Measurements from ENCODE around the gene ECM1.

The ECM1 gene

GRCh38 chr1:150493175-150493574 is 14.7 kb upstream of the ECM1 start:
- Histone ChIP-seq H3K4ac (ENCODE audit: low read depth in 1 of 2, low read length in 2 of 2) (no peak overlapping the region), H3K4me3 (ENCODE audit: insufficient read depth in 1 of 2, low read depth in 1 of 2, low read length in 2 of 2) (no peak overlapping the region), H4K8ac (ENCODE audit: low read length) (no peak overlapping the region), H2BK12ac (ENCODE audit: low read length in 2 of 2) (no peak overlapping the region), H2BK120ac (ENCODE audit: low read depth, low read length) (no peak overlapping the region), H3K79me1 (replicated peaks; ENCODE audit: low read length, poor library complexity, severe bottlenecking) (peaks cover 1% of the 10 kb centered on the region), H3K9ac (ENCODE audit: low read length) (no peak overlapping the region), H3K36me3 (ENCODE audit: control insufficient read depth in 1 of 2, insufficient read depth in 2 of 2, low read depth in 1 of 2, low read length in 2 of 2) (peaks cover 32 to 64% of the 10 kb centered on the region in 2 experiments), H3K4me1 (ENCODE audit: control insufficient read depth, insufficient read depth, low read depth, low read length) (no peaks in the 10 kb centered on the region), H3K4me2 (ENCODE audit: low read length, poor library complexity, severe bottlenecking) (no peak overlapping the region), H4K91ac (ENCODE audit: low read length) (no peak overlapping the region), H3K9me3 (ENCODE audit: control insufficient read depth, low read length) (no peaks in the 10 kb centered on the region), H3K27me3 (ENCODE audit: control insufficient read depth in 1 of 2, insufficient read depth in 1 of 2, low read length in 2 of 2) (no peaks in the 10 kb centered on the region), H2BK15ac (ENCODE audit: low read depth, poor library complexity, severe bottlenecking) (no peak overlapping the region), H3K27ac (ENCODE audit: low read length, poor library complexity, severe bottlenecking) (no peak overlapping the region), H3K18ac (ENCODE audit: low read depth in 1 of 2, low read length in 2 of 2) (no peak overlapping the region), H2BK5ac (ENCODE audit: low read depth, low read length, poor library complexity, severe bottlenecking) (no peak overlapping the region), H2AFZ (ENCODE audit: low read depth, low read length) (no peak overlapping the region), H3K14ac (ENCODE audit: low read length in 2 of 2) (no peak overlapping the region), H3K23ac (ENCODE audit: low read length in 2 of 2) (no peak overlapping the region), H2AK5ac (ENCODE audit: low read length, severe bottlenecking) (no peak overlapping the region)
- no peak for DNase-seq
- 100% methylated on average over 6 of the region's 8 CpGs for WGBS

DNA sequence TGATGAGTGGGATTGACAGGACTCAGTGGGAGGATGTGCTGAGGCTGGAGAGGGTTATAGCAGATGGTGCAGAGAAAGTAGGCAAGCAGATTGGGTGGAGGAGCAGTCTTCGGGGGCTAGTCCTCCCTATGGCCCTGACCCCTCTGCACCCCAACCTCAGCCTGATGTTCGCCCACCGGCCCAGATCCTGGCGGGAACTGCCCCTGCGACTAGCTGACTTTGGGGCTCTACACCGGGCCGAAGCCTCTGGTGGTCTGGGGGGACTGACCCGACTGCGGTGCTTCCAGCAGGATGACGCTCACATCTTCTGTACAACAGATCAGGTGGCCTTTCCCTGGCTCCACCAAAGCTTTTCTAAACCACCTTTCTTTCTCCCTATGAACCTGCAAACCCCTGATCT is 9.6 kb upstream of the ECM1 start:
- Histone ChIP-seq H2BK5ac (ENCODE audit: low read depth, low read length, poor library complexity, severe bottlenecking) (no peak overlapping the region), H3K79me1 (replicated peaks; ENCODE audit: low read length, poor library complexity, severe bottlenecking) (no peaks in the 10 kb centered on the region), H2AK5ac (ENCODE audit: low read length, severe bottlenecking) (no peak overlapping the region), H2BK120ac (ENCODE audit: low read depth, low read length) (no peak overlapping the region), H3K36me3 (ENCODE audit: control insufficient read depth in 1 of 2, insufficient read depth in 2 of 2, low read depth in 1 of 2, low read length in 2 of 2) (peaks cover 33 to 54% of the 10 kb centered on the region in 2 experiments), H3K4me2 (ENCODE audit: low read length, poor library complexity, severe bottlenecking) (no peak overlapping the region), H2BK15ac (ENCODE audit: low read depth, poor library complexity, severe bottlenecking) (no peak overlapping the region), H3K9me3 (ENCODE audit: control insufficient read depth, low read length) (no peaks in the 10 kb centered on the region), H3K9ac (ENCODE audit: low read length) (no peak overlapping the region), H3K14ac (ENCODE audit: low read length in 2 of 2) (no peak overlapping the region), H2BK12ac (ENCODE audit: low read length in 2 of 2) (no peak overlapping the region), H2AFZ (ENCODE audit: low read depth, low read length) (no peak overlapping the region), H3K4me3 (ENCODE audit: insufficient read depth in 1 of 2, low read depth in 1 of 2, low read length in 2 of 2) (no peak overlapping the region), H3K4ac (ENCODE audit: low read depth in 1 of 2, low read length in 2 of 2) (no peak overlapping the region), H3K27ac (ENCODE audit: low read length, poor library complexity, severe bottlenecking) (no peak overlapping the region), H4K91ac (ENCODE audit: low read length) (no peak overlapping the region), H3K18ac (ENCODE audit: low read depth in 1 of 2, low read length in 2 of 2) (no peak overlapping the region), H4K8ac (ENCODE audit: low read length) (no peak overlapping the region), H3K23ac (ENCODE audit: low read length in 2 of 2) (no peak overlapping the region), H3K27me3 (ENCODE audit: control insufficient read depth in 1 of 2, insufficient read depth in 1 of 2, low read length in 2 of 2) (no peaks in the 10 kb centered on the region), H3K4me1 (ENCODE audit: control insufficient read depth, insufficient read depth, low read depth, low read length) (no peaks in the 10 kb centered on the region)
- 97% methylated on average over 10 of the region's 10 CpGs for WGBS
- DNase-seq, result no peak

DNA sequence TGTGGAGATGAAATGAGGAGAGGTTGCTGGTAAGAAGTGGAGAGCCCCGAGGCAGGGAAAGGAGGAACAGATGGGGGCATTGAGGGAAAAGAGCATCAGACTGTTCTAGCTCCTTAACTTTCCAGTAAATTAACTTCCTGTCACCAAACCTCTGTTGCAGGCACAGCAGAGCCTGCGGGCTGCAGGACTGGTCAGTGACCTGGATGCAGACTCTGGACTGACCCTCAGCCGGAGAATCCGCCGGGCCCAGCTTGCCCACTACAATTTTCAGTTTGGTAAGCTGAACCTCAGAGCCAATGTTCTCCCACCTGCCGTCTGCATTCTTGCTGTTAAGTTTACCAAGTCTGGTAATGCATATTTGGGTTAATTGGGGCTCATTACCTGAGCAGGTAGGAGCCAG is 2.5 kb upstream of the ECM1 start:
- H4K8ac ChIP-seq (ENCODE audit: low read length), result no peak overlapping the region
- H3K4me1 ChIP-seq (ENCODE audit: control insufficient read depth, insufficient read depth, low read depth, low read length), result peaks cover 16% of the 10 kb centered on the region
- H3K18ac ChIP-seq (ENCODE audit: low read depth in 1 of 2, low read length in 2 of 2), result no peak overlapping the region
- no peak overlapping the region for H3K9ac ChIP-seq (ENCODE audit: low read length)
- no peak overlapping the region for H3K4ac ChIP-seq (ENCODE audit: low read depth in 1 of 2, low read length in 2 of 2)
- no peak for DNase-seq
- H2AK5ac ChIP-seq (ENCODE audit: low read length, severe bottlenecking), result no peak overlapping the region
- no peak overlapping the region for H2BK15ac ChIP-seq (ENCODE audit: low read depth, poor library complexity, severe bottlenecking)
- no peak overlapping the region for H3K23ac ChIP-seq (ENCODE audit: low read length in 2 of 2)
- no peaks in the 10 kb centered on the region for H3K9me3 ChIP-seq (ENCODE audit: control insufficient read depth, low read length)
- H3K4me3 ChIP-seq (ENCODE audit: insufficient read depth in 1 of 2, low read depth in 1 of 2, low read length in 2 of 2), result no peak overlapping the region
- H3K14ac ChIP-seq (ENCODE audit: low read length in 2 of 2), result no peak overlapping the region
- H3K4me2 ChIP-seq (ENCODE audit: low read length, poor library complexity, severe bottlenecking), result no peak overlapping the region
- H2BK5ac ChIP-seq (ENCODE audit: low read depth, low read length, poor library complexity, severe bottlenecking), result no peak overlapping the region
- H3K27me3 ChIP-seq (ENCODE audit: control insufficient read depth in 1 of 2, insufficient read depth in 1 of 2, low read length in 2 of 2), result no peaks in the 10 kb centered on the region
- peaks cover 7% of the 10 kb centered on the region for H3K79me1 ChIP-seq (replicated peaks; ENCODE audit: low read length, poor library complexity, severe bottlenecking)
- H2AFZ ChIP-seq (ENCODE audit: low read depth, low read length), result no peak overlapping the region
- H3K36me3 ChIP-seq (ENCODE audit: control insufficient read depth in 1 of 2, insufficient read depth in 2 of 2, low read depth in 1 of 2, low read length in 2 of 2), result peaks cover 26 to 55% of the 10 kb centered on the region in 2 experiments
- 91% methylated on average over 5 of the region's 6 CpGs for WGBS
- no peak overlapping the region for H3K27ac ChIP-seq (ENCODE audit: low read length, poor library complexity, severe bottlenecking)
- no peak overlapping the region for H2BK12ac ChIP-seq (ENCODE audit: low read length in 2 of 2)
- no peak overlapping the region for H4K91ac ChIP-seq (ENCODE audit: low read length)
- H2BK120ac ChIP-seq (ENCODE audit: low read depth, low read length), result no peak overlapping the region

GRCh38 chr1:150508982-150509381 is 1.1 kb downstream of the ECM1 start:
- Histone ChIP-seq H3K79me1 (replicated peaks; ENCODE audit: low read length, poor library complexity, severe bottlenecking) (peaks cover 7% of the 10 kb centered on the region), H2BK5ac (ENCODE audit: low read depth, low read length, poor library complexity, severe bottlenecking) (no peak overlapping the region), H4K91ac (ENCODE audit: low read length) (peak overlapping the region; percentile 77), H3K4me2 (ENCODE audit: low read length, poor library complexity, severe bottlenecking) (no peak overlapping the region), H3K9me3 (ENCODE audit: control insufficient read depth, low read length) (no peaks in the 10 kb centered on the region), H3K36me3 (ENCODE audit: control insufficient read depth in 1 of 2, insufficient read depth in 2 of 2, low read depth in 1 of 2, low read length in 2 of 2) (peaks cover 43 to 72% of the 10 kb centered on the region in 2 experiments), H3K18ac (ENCODE audit: low read depth in 1 of 2, low read length in 2 of 2) (peak overlapping the region; percentile 58 to 83), H2BK12ac (ENCODE audit: low read length in 2 of 2) (peak overlapping the region; percentile 41 to 67), H2BK15ac (ENCODE audit: low read depth, poor library complexity, severe bottlenecking) (peak overlapping the region; percentile 44), H3K27me3 (ENCODE audit: control insufficient read depth in 1 of 2, insufficient read depth in 1 of 2, low read length in 2 of 2) (no peaks in the 10 kb centered on the region), H2BK120ac (ENCODE audit: low read depth, low read length) (no peak overlapping the region), H2AFZ (ENCODE audit: low read depth, low read length) (no peak overlapping the region), H3K4me3 (ENCODE audit: insufficient read depth in 1 of 2, low read depth in 1 of 2, low read length in 2 of 2) (peak overlapping the region in 1 of 2 experiments; percentile 86), H3K4ac (ENCODE audit: low read depth in 1 of 2, low read length in 2 of 2) (peak overlapping the region; percentile 24 to 83), H3K4me1 (ENCODE audit: control insufficient read depth, insufficient read depth, low read depth, low read length) (peaks cover 19% of the 10 kb centered on the region), H3K27ac (ENCODE audit: low read length, poor library complexity, severe bottlenecking) (no peak overlapping the region), H2AK5ac (ENCODE audit: low read length, severe bottlenecking) (no peak overlapping the region), H3K14ac (ENCODE audit: low read length in 2 of 2) (peak overlapping the region in 1 of 2 experiments; percentile 69), H4K8ac (ENCODE audit: low read length) (peak overlapping the region; percentile 38), H3K9ac (ENCODE audit: low read length) (peak overlapping the region; percentile 92), H3K23ac (ENCODE audit: low read length in 2 of 2) (peak overlapping the region in 1 of 2 experiments; percentile 44)
- WGBS, result 88% methylated on average over 4 of the region's 4 CpGs
- no peak for DNase-seq

Data from mesenchymal stem cell (in vitro differentiated cells and primary cell).